B cell (primary cell): Measurements from ENCODE around the gene EMC10. TPM values are rescaled to one million over a fixed set of nuclear protein-coding genes. Genes with fewer than 3 reads are reported as not detected.

ENCODE experiments used
- ATAC-seq: fragments of 200-7000 bp; cut with Tn5 transposase; one replicate; pipeline ENCODE4 v1.10.0; 2021; ENCODE audit warnings: low read depth, mild to moderate bottlenecking, moderate number of reproducible peaks, moderate library complexity
- CTCF ChIA-PET: fragments of 350-600 bp; sonication (Branson Sonifier 250); formaldehyde crosslinking; loops from one replicate; lab custom pipeline; 2021; ENCODE audit warnings: antibody characterized with exemption, inconsistent platforms; lab: Charles Lee
- POLR2A ChIA-PET: fragments of 350-600 bp; sonication (Branson Sonifier 250); formaldehyde crosslinking; loops from one replicate; lab custom pipeline; 2021; ENCODE audit warnings: antibody characterized with exemption; lab: Charles Lee
- DNase-seq: peaks from one replicate; pipeline ENCODE4 v3.0.0; 2013
- H2AFZ ChIP-seq: 2 replicates; pipeline ENCODE4 v1.6.1; 2012; ENCODE audit warnings: mild to moderate bottlenecking, low read depth, low read length; ENCODE audit not compliant: insufficient read depth, poor library complexity, severe bottlenecking
- H3K27ac ChIP-seq, 2 donors: 1 replicate in 1 of 2; 2 replicates in 1 of 2; pipeline ENCODE4 v1.5.1; 2012 to 2013; ENCODE audit warnings: low read length in 2 of 2, mild to moderate bottlenecking in 2 of 2, moderate library complexity in 1 of 2
- H3K27me3 ChIP-seq, 4 experiments: fragments of 200-600 bp in 1 of 4; sonication (generic) in 1 of 4; replicated peaks in 1 of 4; 1 replicate in 2 of 4; 2 replicates in 2 of 4; pipeline versions ENCODE4 v1.6.1 to v1.7.0; 2013 to 2016; ENCODE audit warnings: low read length in 3 of 4, mild to moderate bottlenecking in 2 of 4, mixed read lengths in 1 of 4, moderate library complexity in 1 of 4; ENCODE audit not compliant: insufficient read depth in 4 of 4, control insufficient read depth in 3 of 4; ENCODE audit errors: control extremely low read depth in 1 of 4
- H3K36me3 ChIP-seq, 2 experiments: replicated peaks in 1 of 2; 1 replicate in 1 of 2; 2 replicates in 1 of 2; pipeline versions ENCODE4 v1.6.1 to v1.7.1; 2013; ENCODE audit warnings: low read length in 1 of 2; ENCODE audit not compliant: insufficient read depth in 2 of 2, control insufficient read depth in 1 of 2; ENCODE audit errors: control extremely low read depth in 1 of 2, extremely low read depth in 1 of 2
- H3K4me1 ChIP-seq, 2 donors: fragments of 200-600 bp in 1 of 2; sonication (generic) in 1 of 2; 1 replicate in 1 of 2; 2 replicates in 1 of 2; pipeline versions ENCODE4 v1.5.1 to v1.6.1; 2013 to 2017; ENCODE audit warnings: low read length in 2 of 2; ENCODE audit not compliant: control insufficient read depth in 2 of 2, insufficient read depth in 2 of 2
- H3K4me2 ChIP-seq: replicated peaks from 2 replicates; pipeline ENCODE3; 2012; ENCODE audit warnings: mild to moderate bottlenecking, low read depth, low read length; ENCODE audit not compliant: poor library complexity, severe bottlenecking
- H3K4me3 ChIP-seq, 5 experiments: fragments of 200-600 bp in 1 of 5; sonication (generic) in 1 of 5; 1 replicate in 3 of 5; 2 replicates in 2 of 5; pipeline versions ENCODE4 v1.5.1 to v1.7.0; 2011 to 2016; ENCODE audit warnings: low read length in 4 of 5, mild to moderate bottlenecking in 4 of 5, low read depth in 2 of 5, control low read depth in 1 of 5, moderate library complexity in 1 of 5; ENCODE audit not compliant: insufficient read depth in 1 of 5; ENCODE audit errors: control extremely low read depth in 1 of 5, extremely low read depth in 1 of 5
- H3K79me2 ChIP-seq: fragments of 200-600 bp; sonication (generic); one replicate; pipeline ENCODE4 v1.6.0; 2016; ENCODE audit warnings: low read length; ENCODE audit not compliant: control insufficient read depth, insufficient read depth
- H3K9ac ChIP-seq: fragments of 200-600 bp; sonication (generic); 2 replicates; pipeline ENCODE4 v1.6.1; 2017; ENCODE audit warnings: mild to moderate bottlenecking, low read length, moderate library complexity
- H3K9me3 ChIP-seq, 3 donors: one replicate each; pipeline versions ENCODE4 v1.6.1 to v1.7.1; 2013; ENCODE audit warnings: low read length in 2 of 3; ENCODE audit not compliant: control insufficient read depth in 2 of 3, insufficient read depth in 1 of 3; ENCODE audit errors: control extremely low read depth in 1 of 3
- H4K20me1 ChIP-seq: 2 replicates; pipeline ENCODE4 v1.6.0; 2012; ENCODE audit warnings: mild to moderate bottlenecking, low read length; ENCODE audit not compliant: insufficient read depth, control insufficient read depth, poor library complexity, severe bottlenecking
- H3K27ac Mint-ChIP-seq: one replicate; pipeline ENCODE4 v1.8.0; 2021; ENCODE audit warnings: mixed read lengths
- H3K27me3 Mint-ChIP-seq: one replicate; pipeline ENCODE4 v1.8.0; 2021; ENCODE audit warnings: mixed read lengths
- H3K4me1 Mint-ChIP-seq: one replicate; pipeline ENCODE4 v1.8.0; 2021; ENCODE audit warnings: mixed read lengths
- H3K4me3 Mint-ChIP-seq: one replicate; pipeline ENCODE4 v1.8.0; 2021; ENCODE audit warnings: mixed read lengths
- H3K9me3 Mint-ChIP-seq: one replicate; pipeline ENCODE4 v1.8.0; 2022; ENCODE audit warnings: mixed read lengths; ENCODE audit not compliant: insufficient read depth
- CTCF ChIP-seq: fragments of 200-600 bp; IDR thresholded peaks from one replicate; pipeline ENCODE4 v1.8.0; 2022; ENCODE audit warnings: antibody characterized with exemption, mild to moderate bottlenecking
- EZH2 ChIP-seq: IDR thresholded peaks from 2 replicates; pipeline ENCODE4 v1.6.1; 2012; ENCODE audit warnings: borderline replicate concordance, low read depth, mild to moderate bottlenecking, moderate library complexity, low read length; ENCODE audit not compliant: insufficient read depth, poor library complexity, severe bottlenecking
- WGBS: methylation state at CpG from one replicate; pipeline ENCODE4 v1.1.5; 2013; ENCODE audit warnings: missing lambda C conversion rate; ENCODE audit not compliant: insufficient coverage; 5-methylcytosine and 5-hydroxymethylcytosine counted together
- intact Hi-C: fragments of 100-400 bp; cut with micrococcal nuclease; formaldehyde crosslinking; loops from one replicate; pipeline ENCODE4 v1.10.0; 2022
- polyA plus RNA-seq: library from polyadenylated mRNA; depleted of rRNA; stranded (reverse); fragments of >200 nt; gene quantifications from 2 replicates; pipeline ENCODE4 v1.2.3, GENCODE V29; 2012
- total RNA-seq, 2 donors: library from RNA; stranded (reverse); fragments of 120-200 nt in 1 of 2; gene quantifications; 1 replicate in 1 of 2; 2 replicates in 1 of 2; pipeline versions ENCODE4 v1.2.3 to v1.2.4, GENCODE V29; 2013 to 2022

Gene EMC10
- total and polyA plus RNA-seq, 2 donors (not counting 1 experiment from before 2014, with no cell fraction given): 51.1 to 88.1 TPM

- Histone ChIP-seq H3K36me3 (peaks cover 2 to 7% of the 10 kb centered on the region in 2 experiments), H3K27me3 (no peaks in the 10 kb centered on the region), H3K9ac (no peak overlapping the region), H3K79me2 (no peaks in the 10 kb centered on the region), H3K4me2 (peak overlapping the region; percentile 92), H3K27ac (peak overlapping the region; percentile 97 to 99), H3K9me3 (peaks cover 0 to 16% (median 0%) of the 10 kb centered on the region in 3 donors), H2AFZ (no peak overlapping the region), H4K20me1 (no peaks in the 10 kb centered on the region), H3K4me1 (peaks cover 58 to 76% of the 10 kb centered on the region in 2 donors), H3K4me3 (no peak overlapping the region)
- Mint-ChIP-seq H3K27ac (peak overlapping the region; percentile 88), H3K4me3 (peak overlapping the region; percentile 83), H3K9me3 (no peaks in the 10 kb centered on the region), H3K4me1 (peaks cover 77% of the 10 kb centered on the region), H3K27me3 (no peaks in the 10 kb centered on the region)
- POLR2A ChIA-PET: interaction anchor here (1.4 kb wide), 1 partner anchor 27 kb away, joined by 5 read pairs; no protein-coding TSS in a partner anchor
- no peak for ATAC-seq
- CTCF ChIA-PET: interaction anchor here (0.5 to 1.1 kb wide), 2 partner anchors 27 to 349 kb away, joined by 3 to 7 read pairs; no protein-coding TSS in a partner anchor
- intact Hi-C loops: loop anchor here (1.0 to 5.0 kb wide), 3 partner anchors 28 to 77 kb away; partner anchors contain the start of gene JOSD2
- DNase-seq: peak; percentile 49
- 74% methylated on average over 12 of the region's 19 CpGs for WGBS
- TF ChIP-seq EZH2: no peak
- no peak for TF ChIP-seq CTCF
Measured at GRCh38 chr19:50433201-50434180, 42.8 kb upstream of the EMC10 start.
